GM12801 (cell line): Measurements from ENCODE around the gene FGD6.

Experiments
- TF ChIP-seq, protein P1 (sequence below): IDR thresholded peaks from one replicate; pipeline ENCODE4 v1.5.1; 2011; ENCODE audit warnings: control low read depth; ENCODE audit not compliant: insufficient read length; ENCODE audit errors: extremely low read depth

The FGD6 gene

DNA sequence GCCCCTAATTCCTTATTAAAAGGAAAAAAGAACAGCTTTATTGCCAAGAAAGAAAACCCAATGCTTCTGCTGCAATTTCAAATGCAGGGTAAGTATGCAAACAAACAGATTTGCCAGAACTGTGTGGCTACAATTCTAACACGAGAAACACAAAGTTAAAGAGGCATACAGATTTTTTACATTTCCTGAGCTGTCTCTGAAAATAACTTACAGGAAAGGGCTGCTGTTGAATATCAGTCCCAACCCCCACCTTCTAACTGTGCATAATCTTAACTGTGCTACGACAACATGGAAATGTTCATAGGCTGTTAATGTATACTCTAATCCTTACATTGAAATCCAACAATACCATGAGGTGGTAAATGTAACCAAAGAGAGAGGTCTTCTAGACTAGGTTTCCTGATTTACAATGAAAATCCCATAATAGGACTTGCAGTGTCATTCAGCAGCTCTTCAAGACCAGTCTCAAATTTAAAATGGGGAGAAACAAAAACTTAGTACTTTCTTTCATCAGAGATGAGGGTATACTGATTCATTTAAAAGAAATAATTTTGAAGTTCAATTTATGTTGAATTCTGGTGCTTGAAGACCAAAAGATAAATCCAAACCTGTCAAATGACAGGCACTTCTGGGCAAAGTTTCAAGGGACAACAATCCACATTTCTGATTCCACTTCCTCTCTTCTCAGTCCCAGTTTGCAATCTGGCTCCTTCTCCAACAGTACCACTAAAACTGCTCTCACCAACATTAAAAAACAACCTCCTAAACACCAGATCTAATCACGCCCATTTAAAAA is 14.4 kb downstream of the FGD6 start:
- TF ChIP-seq, protein P1, sequence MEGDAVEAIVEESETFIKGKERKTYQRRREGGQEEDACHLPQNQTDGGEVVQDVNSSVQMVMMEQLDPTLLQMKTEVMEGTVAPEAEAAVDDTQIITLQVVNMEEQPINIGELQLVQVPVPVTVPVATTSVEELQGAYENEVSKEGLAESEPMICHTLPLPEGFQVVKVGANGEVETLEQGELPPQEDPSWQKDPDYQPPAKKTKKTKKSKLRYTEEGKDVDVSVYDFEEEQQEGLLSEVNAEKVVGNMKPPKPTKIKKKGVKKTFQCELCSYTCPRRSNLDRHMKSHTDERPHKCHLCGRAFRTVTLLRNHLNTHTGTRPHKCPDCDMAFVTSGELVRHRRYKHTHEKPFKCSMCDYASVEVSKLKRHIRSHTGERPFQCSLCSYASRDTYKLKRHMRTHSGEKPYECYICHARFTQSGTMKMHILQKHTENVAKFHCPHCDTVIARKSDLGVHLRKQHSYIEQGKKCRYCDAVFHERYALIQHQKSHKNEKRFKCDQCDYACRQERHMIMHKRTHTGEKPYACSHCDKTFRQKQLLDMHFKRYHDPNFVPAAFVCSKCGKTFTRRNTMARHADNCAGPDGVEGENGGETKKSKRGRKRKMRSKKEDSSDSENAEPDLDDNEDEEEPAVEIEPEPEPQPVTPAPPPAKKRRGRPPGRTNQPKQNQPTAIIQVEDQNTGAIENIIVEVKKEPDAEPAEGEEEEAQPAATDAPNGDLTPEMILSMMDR = no peak

DNA sequence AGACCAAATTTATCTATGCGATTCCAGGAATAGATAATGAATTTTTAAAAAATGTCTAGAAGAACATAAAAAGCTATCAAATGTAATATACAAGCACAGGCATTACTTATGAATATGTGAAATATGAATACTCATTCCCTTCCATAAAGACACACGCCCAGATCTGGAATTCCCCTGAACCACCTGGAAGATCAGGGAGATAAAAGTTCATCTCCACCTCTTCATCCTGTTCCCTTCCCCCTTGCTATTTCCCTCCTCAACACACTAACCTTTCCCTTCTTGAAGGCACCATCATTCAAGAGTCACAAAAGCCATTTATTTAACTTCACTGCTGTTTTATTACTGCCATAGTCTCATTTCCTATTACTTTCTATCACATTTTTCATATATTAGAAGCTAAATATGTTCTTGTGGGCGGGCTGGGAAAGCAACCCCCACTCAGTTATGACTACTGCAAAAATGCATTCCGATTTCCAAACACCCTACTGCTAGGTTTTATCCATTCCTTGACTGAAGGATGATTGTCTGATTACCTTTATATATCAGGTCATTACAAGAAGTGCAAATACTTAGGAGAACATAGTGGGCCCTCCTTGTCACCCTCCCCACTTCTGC is 16.1 kb downstream of the FGD6 start:
- TF ChIP-seq, protein P1 = no peak

DNA sequence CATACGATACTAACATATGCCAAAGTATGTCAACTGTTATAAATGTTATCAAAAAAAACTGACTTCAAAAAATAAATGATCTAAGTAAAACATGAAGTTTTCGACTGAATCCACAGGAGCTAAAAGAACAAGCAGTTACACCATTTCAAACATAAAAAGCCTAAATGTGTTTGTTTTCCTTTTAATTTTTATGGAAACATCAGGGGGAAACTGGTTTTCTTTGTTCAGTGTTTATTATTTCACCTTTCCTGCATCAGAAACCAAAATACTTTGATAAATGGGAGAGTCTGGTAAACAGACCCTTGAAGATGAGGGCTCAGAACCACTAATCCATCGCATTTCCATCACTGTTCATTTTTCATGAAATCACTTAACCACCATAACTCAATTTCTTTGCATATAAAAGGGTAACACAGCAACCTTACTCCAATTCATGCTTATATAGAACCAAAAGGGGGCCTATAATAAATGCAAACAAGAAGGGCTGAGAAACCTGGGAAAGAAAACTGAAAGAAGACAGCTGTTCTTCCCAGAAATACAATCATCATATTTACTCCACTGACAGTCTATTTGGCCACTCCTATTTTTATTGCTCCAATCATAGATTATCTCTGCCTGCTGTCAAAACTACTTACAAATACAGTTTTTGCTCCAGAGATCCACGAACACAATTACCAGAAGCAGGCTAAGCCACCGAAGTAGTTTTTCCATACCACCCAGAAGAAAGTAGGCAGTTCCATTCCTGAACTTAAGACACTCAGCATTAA is 17.0 kb downstream of the FGD6 start:
- TF ChIP-seq, protein P1 = no peak

DNA sequence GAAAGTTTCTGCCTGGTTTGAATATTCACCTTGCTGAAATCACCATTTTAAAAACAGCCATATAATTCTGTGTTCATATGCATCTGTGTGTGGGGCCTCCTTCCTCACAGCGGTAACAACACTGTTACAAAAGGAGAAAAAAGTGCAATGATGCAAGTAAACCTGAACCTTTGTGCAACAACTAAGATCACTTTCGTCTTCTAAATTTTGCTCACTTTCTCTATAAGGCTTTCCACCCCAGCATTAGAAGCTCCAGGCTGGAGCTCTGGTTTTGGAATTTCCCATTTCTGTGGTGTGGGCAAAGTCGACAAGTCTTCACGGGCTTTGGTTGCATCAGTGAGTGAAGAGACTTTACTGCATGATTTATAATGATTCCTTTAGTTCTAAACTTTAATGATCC is 18.4 kb downstream of the FGD6 start:
- TF ChIP-seq, protein P1 = no peak

DNA sequence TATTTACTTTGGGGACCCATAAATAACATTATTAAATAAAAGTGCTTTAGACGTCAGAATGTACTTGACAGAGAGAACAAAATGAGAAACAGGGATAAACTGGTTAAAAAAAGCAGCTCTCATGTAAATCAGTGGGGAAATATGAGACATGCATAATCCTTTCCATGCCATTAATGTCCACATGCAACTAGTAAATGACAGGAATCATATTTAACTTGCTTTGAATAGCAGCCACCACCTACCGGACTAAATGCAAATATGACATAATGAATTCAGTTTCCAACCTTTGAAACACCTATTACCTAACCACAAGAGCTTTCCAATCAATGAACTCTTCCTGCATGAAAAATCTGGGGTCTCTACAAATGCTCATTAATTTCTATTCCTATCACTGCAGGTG is 19.6 kb downstream of the FGD6 start:
- TF ChIP-seq, protein P1 = no peak

DNA sequence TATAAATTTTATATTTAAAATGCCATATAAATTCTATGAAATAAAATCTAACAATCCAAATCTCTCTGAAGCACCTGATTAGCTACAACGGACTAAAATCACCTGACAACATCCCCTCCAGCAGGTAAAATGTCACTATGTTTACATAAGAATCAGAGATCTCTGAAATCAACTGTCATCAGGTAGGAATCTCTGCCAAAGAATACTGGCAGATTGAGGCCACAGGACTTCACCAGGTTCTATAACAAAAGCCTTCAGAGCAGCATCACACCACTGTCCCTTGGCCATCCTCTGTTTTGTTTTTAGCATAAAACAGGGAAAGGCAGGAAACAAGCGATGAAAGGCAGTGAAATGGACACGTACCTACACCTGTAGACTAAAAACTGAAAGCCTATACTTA is 22.1 kb downstream of the FGD6 start:
- TF ChIP-seq, protein P1 = no peak

DNA sequence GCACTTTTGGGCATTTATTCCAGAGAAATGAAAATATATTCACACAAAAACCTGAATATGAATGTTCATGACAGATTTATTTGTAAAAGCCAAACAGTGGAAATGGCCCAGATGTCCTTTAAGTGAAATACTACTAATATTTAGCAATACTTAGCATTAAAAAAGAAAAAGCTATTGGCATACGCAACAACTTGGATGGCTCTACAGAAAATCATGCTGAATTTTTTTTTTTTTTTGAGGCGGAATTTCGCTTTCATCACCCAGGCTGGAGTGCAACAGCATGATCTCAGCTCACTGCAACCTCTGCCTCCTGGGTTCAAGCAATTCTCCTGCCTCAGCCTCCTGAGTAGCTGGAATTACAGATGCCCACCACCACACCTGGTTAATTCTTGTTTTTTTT is 24.1 kb downstream of the FGD6 start:
- TF ChIP-seq, protein P1 = no peak
